Coronary artery (tissue), 2 donors: ENCODE results near the gene GPC6.

Experiments used
- DNase-seq: peaks from one replicate; pipeline ENCODE4 v3.0.0-alpha.2; 2017; ENCODE audit warnings: low spot score
- H3K27ac ChIP-seq, 2 donors: fragments of 200-600 bp; sonication (generic); one replicate each; pipeline ENCODE4 v1.5.1; 2016 to 2019
- H3K4me3 ChIP-seq: fragments of 200-600 bp; sonication (generic); 2 replicates; pipeline ENCODE4 v1.5.1; 2016; ENCODE audit warnings: mild to moderate bottlenecking, moderate library complexity
- TF ChIP-seq, protein P1 (sequence below): fragments of 200-600 bp; sonication (generic); IDR thresholded peaks from one replicate; pipeline ENCODE4 v1.5.1; 2019; ENCODE audit warnings: antibody characterized with exemption

GPC6 gene

GRCh38 chr13:93788456-93788855, 561.8 kb downstream of the GPC6 start:
- no peak overlapping the region for H3K27ac ChIP-seq
- no peak for DNase-seq
- H3K4me3 ChIP-seq = no peak overlapping the region
- TF ChIP-seq, protein P1, sequence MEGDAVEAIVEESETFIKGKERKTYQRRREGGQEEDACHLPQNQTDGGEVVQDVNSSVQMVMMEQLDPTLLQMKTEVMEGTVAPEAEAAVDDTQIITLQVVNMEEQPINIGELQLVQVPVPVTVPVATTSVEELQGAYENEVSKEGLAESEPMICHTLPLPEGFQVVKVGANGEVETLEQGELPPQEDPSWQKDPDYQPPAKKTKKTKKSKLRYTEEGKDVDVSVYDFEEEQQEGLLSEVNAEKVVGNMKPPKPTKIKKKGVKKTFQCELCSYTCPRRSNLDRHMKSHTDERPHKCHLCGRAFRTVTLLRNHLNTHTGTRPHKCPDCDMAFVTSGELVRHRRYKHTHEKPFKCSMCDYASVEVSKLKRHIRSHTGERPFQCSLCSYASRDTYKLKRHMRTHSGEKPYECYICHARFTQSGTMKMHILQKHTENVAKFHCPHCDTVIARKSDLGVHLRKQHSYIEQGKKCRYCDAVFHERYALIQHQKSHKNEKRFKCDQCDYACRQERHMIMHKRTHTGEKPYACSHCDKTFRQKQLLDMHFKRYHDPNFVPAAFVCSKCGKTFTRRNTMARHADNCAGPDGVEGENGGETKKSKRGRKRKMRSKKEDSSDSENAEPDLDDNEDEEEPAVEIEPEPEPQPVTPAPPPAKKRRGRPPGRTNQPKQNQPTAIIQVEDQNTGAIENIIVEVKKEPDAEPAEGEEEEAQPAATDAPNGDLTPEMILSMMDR = no peak

GRCh38 chr13:93789058-93789457, 562.5 kb downstream of the GPC6 start:
- H3K27ac ChIP-seq = no peak overlapping the region
- TF ChIP-seq, protein P1 = no peak
- no peak for DNase-seq
- H3K4me3 ChIP-seq = no peak overlapping the region

GRCh38 chr13:93794197-93794885, 567.7 kb downstream of the GPC6 start:
- Histone ChIP-seq H3K4me3 (no peak overlapping the region), H3K27ac (no peak overlapping the region)
- DNase-seq = no peak
- TF ChIP-seq, protein P1 = no peak

DNA sequence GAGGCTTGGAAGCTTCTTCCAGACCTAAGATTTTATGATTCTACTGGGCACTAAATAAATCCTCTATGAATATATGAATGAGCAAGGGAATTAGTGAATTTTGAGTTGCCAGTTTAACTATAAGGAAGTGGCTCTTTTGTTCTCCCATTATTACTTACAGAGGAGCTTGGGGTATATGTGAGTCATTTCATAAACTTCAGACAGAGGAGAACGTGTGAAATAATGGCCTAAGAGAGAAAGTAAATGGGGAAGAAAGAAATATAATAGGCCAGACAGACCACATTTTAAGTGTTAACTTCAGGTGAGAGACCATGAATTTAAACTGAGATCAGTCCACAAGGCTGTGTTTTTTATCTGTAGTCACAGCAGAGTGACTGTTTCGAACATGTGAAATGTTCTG, 570.9 kb downstream of the GPC6 start:
- TF ChIP-seq, protein P1 = no peak
- DNase-seq = no peak
- H3K4me3 ChIP-seq = no peak overlapping the region
- no peak overlapping the region for H3K27ac ChIP-seq

- H3K27ac ChIP-seq = no peak overlapping the region
- TF ChIP-seq, protein P1 = no peak
- H3K4me3 ChIP-seq = no peak overlapping the region
- no peak for DNase-seq
Measured at GRCh38 chr13:93800342-93800741, 573.7 kb downstream of the GPC6 start.

- Histone ChIP-seq H3K27ac (no peak overlapping the region), H3K4me3 (no peak overlapping the region)
- TF ChIP-seq, protein P1 = no peak
- DNase-seq = no peak
Measured at GRCh38 chr13:93805736-93806135, 579.1 kb downstream of the GPC6 start.

DNA sequence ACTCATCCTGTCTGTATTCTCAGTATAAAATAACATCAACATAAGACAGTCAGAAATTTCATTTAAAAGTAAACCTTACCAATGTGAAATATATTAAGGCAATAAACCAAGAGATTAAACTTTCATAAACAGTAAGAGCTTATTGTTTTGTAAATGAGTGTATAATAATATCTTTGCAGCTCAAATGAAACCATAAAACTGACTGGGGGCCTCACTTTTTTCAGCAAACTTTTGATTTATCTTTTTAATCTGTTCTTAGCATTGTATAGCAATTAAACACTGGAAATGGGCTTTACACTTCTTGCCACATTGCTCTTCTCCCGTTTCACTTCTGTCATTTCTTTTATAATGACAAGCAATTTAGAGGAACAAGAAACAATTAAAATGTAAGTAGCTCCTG, 580.3 kb downstream of the GPC6 start:
- no peak overlapping the region for H3K27ac ChIP-seq
- TF ChIP-seq, protein P1 = no peak
- no peak overlapping the region for H3K4me3 ChIP-seq
- no peak for DNase-seq
